Measurements from ENCODE around the gene PGAM2.

The PGAM2 gene

GRCh38 chr7:44065431-44066110 lies at the start of gene PGAM2:
TSS of gene PGAM2 (minus strand) at chr7:44065567. CDS start at chr7:44065529, 38 bp downstream.
- TF ChIP-seq, protein P1, sequence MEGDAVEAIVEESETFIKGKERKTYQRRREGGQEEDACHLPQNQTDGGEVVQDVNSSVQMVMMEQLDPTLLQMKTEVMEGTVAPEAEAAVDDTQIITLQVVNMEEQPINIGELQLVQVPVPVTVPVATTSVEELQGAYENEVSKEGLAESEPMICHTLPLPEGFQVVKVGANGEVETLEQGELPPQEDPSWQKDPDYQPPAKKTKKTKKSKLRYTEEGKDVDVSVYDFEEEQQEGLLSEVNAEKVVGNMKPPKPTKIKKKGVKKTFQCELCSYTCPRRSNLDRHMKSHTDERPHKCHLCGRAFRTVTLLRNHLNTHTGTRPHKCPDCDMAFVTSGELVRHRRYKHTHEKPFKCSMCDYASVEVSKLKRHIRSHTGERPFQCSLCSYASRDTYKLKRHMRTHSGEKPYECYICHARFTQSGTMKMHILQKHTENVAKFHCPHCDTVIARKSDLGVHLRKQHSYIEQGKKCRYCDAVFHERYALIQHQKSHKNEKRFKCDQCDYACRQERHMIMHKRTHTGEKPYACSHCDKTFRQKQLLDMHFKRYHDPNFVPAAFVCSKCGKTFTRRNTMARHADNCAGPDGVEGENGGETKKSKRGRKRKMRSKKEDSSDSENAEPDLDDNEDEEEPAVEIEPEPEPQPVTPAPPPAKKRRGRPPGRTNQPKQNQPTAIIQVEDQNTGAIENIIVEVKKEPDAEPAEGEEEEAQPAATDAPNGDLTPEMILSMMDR (IDR thresholded peaks at IDR 0.05; ENCODE audit: low read depth, low read length, missing control alignments), result no peak
- H3K4me3 ChIP-seq (ENCODE audit: low read depth, low read length), result no peak within 1 kb of the TSS
- in situ Hi-C loops (cut with HindIII; ENCODE audit: low sequenced_read_pairs), result loop anchor here (10.0 kb wide), 1 partner anchor 129 kb away; no protein-coding TSS in a partner anchor
- no peak for DNase-seq (ENCODE audit: low read depth)

DNA sequence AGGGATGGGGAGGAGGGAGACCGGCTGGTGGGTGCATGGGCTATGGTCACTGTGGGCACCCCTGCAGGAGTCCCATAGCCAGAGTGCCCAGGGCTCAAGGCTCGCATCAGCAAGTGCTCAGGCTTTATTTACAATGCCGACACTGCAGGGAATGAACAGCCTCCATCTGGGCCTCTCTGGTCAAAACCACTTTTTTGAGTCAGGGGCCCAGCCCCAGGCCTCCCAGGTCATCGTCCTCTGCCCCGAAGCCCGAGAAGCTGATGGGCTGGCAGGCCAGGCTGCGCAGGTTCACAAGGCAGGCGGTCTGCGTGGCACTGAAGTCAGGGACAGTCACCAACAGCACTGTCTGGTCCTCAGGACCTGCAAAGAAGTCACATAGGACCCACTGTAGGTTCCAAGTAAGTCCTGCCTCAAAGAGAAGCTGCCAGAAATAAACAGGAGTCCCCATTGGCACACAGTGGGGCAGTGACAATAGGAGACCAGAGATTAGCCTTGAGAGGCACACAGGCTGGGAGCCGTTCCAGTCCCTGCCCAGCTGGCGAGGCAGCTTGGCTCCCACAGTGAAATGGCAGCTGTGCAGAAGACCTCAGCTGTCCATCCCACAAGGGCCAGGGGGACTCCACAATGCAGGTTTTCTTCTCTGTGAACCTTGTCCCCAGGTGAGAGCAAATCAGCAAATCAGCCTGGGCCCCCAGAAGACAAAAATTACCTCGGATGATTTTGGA lies 49.4 kb upstream of the PGAM2 start:
- H3K4me3 ChIP-seq (ENCODE audit: low read depth, low read length), result no peak overlapping the region
- TF ChIP-seq, protein P1 (IDR thresholded peaks at IDR 0.05; ENCODE audit: low read depth, low read length, missing control alignments), result no peak
- in situ Hi-C loops (cut with HindIII; ENCODE audit: low sequenced_read_pairs), result no loop called here

DNA sequence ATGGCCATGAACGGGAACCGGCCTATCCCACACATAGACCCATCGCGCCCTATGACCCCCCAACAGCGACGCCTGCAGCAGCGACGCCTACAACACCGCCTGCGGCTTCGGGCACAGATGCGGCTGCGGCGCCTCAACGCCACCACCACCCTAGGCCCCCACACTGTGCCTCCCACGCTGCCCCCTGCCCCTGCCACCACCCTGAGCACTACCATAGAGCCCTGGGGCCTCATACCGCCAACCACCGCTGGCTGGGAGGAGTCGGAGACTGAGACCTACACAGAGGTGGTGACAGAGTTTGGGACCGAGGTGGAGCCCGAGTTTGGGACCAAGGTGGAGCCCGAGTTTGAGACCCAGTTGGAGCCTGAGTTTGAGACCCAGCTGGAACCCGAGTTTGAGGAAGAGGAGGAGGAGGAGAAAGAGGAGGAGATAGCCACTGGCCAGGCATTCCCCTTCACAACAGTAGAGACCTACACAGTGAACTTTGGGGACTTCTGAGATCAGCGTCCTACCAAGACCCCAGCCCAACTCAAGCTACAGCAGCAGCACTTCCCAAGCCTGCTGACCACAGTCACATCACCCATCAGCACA lies 48.5 kb upstream of the PGAM2 start:
- no peak overlapping the region for H3K4me3 ChIP-seq (ENCODE audit: low read depth, low read length)
- DNase-seq (ENCODE audit: low read depth), result no peak
- in situ Hi-C loops (cut with HindIII; ENCODE audit: low sequenced_read_pairs), result no loop called here
- TF ChIP-seq, protein P1 (IDR thresholded peaks at IDR 0.05; ENCODE audit: low read depth, low read length, missing control alignments), result no peak

More for the DNA sequence above, 49.4 kb upstream of the PGAM2 start:
- DNase-seq (ENCODE audit: low read depth), result no peak

DNA sequence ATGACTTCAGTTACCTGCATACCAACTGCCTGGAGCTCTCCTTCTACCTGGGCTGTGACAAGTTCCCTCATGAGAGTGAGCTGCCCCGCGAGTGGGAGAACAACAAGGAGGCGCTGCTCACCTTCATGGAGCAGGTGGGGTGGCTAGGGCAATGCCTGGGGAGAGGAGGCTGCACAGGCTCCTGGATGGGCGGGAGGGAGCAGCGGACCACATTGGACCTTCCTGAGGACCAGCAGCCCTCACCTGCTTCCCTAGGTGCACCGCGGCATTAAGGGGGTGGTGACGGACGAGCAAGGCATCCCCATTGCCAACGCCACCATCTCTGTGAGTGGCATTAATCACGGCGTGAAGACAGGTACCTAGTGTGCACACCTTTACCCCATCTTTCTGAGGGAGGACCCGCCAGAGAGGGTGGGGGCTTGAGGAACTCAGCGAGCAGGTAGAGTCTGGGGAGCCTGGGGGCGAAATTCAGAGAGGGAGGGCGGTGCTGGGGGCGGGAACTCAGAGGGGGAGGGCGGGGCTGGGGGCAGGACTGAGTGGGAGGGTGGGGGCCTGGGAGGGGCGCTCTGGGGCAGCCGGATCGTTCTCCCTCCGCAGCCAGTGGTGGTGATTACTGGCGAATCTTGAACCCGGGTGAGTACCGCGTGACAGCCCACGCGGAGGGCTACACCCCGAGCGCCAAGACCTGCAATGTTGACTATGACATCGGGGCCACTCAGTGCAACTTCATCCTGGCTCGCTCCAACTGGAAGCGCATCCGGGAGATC lies 47.8 kb upstream of the PGAM2 start:
- in situ Hi-C loops (cut with HindIII; ENCODE audit: low sequenced_read_pairs), result no loop called here
- no peak for DNase-seq (ENCODE audit: low read depth)
- no peak overlapping the region for H3K4me3 ChIP-seq (ENCODE audit: low read depth, low read length)
- TF ChIP-seq, protein P1 (IDR thresholded peaks at IDR 0.05; ENCODE audit: low read depth, low read length, missing control alignments), result no peak

- no peak overlapping the region for H3K4me3 ChIP-seq (ENCODE audit: low read depth, low read length)
- DNase-seq (ENCODE audit: low read depth), result no peak
- in situ Hi-C loops (cut with HindIII; ENCODE audit: low sequenced_read_pairs), result no loop called here
- TF ChIP-seq, protein P1 (IDR thresholded peaks at IDR 0.05; ENCODE audit: low read depth, low read length, missing control alignments), result no peak
Observed at GRCh38 chr7:44112231-44112996, 47.0 kb upstream of the PGAM2 start.
